ENCODE measurements around the gene WDR7. TPM values are rescaled to one million over a fixed set of nuclear protein-coding genes. Genes with fewer than 3 reads are reported as not detected.

The WDR7 gene
- total and polyA plus RNA-seq, 2 of the 4 experiments (the other 2 are of a cell fraction): 3.7 to 23.3 TPM

DNA sequence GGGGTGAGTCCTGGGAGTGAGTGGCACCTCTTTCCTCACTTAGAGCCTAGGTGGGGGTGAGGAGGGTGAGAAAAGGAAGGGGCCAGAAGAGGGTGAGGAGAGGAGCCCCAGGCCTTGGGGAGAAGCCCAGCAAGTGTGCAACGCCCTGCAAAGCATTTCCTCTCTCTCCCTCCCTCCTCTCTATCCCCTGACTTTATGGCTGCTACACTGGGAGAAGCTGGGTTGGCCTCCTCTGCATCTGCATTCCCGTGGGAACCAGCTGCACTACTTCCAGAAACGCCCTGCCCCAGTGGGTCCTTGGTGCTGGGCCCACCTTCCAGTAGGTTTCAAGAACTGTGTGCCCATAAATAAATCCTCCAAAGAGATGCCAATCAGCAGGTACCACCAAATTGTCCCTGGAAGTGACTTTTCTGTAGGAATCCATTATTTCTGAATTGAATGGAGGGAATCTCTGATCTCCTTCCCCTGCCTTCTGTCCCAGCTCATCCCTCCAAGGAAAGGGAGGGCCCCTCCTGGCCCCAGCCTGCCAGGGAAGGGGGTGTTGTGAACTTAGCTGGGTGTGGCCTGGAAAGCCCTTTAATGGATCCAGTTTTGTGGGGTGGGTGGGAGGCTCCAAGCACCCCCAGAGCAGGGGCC lies 400.0 kb downstream of the WDR7 start:
- Histone ChIP-seq H3K18ac (ENCODE audit: low read depth, low read length) (no peak overlapping the region), H3K14ac (replicated peaks; ENCODE audit: low read depth, low read length) (no peak overlapping the region), H3K4ac (ENCODE audit: low read depth, low read length) (no peak overlapping the region), H2AFZ (replicated peaks; ENCODE audit: low read length, poor library complexity) (no peak overlapping the region), H3K9me3 (ENCODE audit: control insufficient read depth, insufficient read depth, low read length) (no peaks in the 10 kb centered on the region), H3K79me1 (ENCODE audit: low read depth in 1 of 2, low read length in 2 of 2) (no peaks in the 10 kb centered on the region), H4K91ac (ENCODE audit: insufficient read depth, low read depth, low read length) (no peak overlapping the region), H3K27ac (ENCODE audit: insufficient read depth, low read length) (no peak overlapping the region), H3K9ac (ENCODE audit: low read depth, low read length) (no peak overlapping the region), H3K56ac (ENCODE audit: extremely low read depth, insufficient read depth, low read length) (no peak overlapping the region), H2BK5ac (ENCODE audit: low read depth, low read length, poor library complexity, severe bottlenecking) (no peak overlapping the region), H2AK9ac (replicated peaks; ENCODE audit: low read depth, low read length, poor library complexity) (no peak overlapping the region), H2AK5ac (ENCODE audit: low read depth, low read length) (no peak overlapping the region), H2BK120ac (ENCODE audit: low read depth, low read length) (no peak overlapping the region), H2BK20ac (ENCODE audit: low read depth, low read length) (no peak overlapping the region), H3K36me3 (ENCODE audit: control insufficient read depth, insufficient read depth, low read length) (no peaks in the 10 kb centered on the region), H3K4me1 (ENCODE audit: control insufficient read depth, insufficient read depth, low read length) (no peaks in the 10 kb centered on the region), H3K9me1 (ENCODE audit: insufficient read depth, low read length) (no peaks in the 10 kb centered on the region), H3K4me3 (ENCODE audit: insufficient read depth, low read depth, low read length) (no peak overlapping the region), H3K4me2 (ENCODE audit: low read depth, low read length) (no peak overlapping the region), H3K27me3 (ENCODE audit: control insufficient read depth, insufficient read depth, low read length) (peaks cover 4% of the 10 kb centered on the region), H2BK15ac (ENCODE audit: low read depth, low read length) (no peak overlapping the region), H3K23ac (ENCODE audit: low read depth, low read length) (no peak overlapping the region), H4K5ac (ENCODE audit: low read depth, low read length) (no peak overlapping the region), H4K20me1 (ENCODE audit: insufficient read depth, low read length) (no peaks in the 10 kb centered on the region), H4K8ac (ENCODE audit: low read depth in 2 of 2, low read length in 2 of 2) (no peak overlapping the region)
- TF ChIP-seq RCOR1 (IDR thresholded peaks at IDR 0.05; ENCODE audit: insufficient replicate concordance, low read length) (no peak), RFX5 (IDR thresholded peaks at IDR 0.05; ENCODE audit: low read depth, low read length) (no peak), BHLHE40 (IDR thresholded peaks at IDR 0.05; ENCODE audit: low read depth, low read length) (no peak), SMC3 (IDR thresholded peaks at IDR 0.05; ENCODE audit: low read depth, low read length) (no peak), CEBPB (IDR thresholded peaks at IDR 0.05; ENCODE audit: low read depth, low read length) (no peak), MXI1 (IDR thresholded peaks at IDR 0.05; ENCODE audit: borderline replicate concordance, low read depth, low read length) (no peak)
- TF ChIP-seq, protein P1, sequence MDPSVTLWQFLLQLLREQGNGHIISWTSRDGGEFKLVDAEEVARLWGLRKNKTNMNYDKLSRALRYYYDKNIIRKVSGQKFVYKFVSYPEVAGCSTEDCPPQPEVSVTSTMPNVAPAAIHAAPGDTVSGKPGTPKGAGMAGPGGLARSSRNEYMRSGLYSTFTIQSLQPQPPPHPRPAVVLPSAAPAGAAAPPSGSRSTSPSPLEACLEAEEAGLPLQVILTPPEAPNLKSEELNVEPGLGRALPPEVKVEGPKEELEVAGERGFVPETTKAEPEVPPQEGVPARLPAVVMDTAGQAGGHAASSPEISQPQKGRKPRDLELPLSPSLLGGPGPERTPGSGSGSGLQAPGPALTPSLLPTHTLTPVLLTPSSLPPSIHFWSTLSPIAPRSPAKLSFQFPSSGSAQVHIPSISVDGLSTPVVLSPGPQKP (IDR thresholded peaks at IDR 0.05; ENCODE audit: borderline replicate concordance, low read depth, low read length): no peak
- TF ChIP-seq, protein P2, sequence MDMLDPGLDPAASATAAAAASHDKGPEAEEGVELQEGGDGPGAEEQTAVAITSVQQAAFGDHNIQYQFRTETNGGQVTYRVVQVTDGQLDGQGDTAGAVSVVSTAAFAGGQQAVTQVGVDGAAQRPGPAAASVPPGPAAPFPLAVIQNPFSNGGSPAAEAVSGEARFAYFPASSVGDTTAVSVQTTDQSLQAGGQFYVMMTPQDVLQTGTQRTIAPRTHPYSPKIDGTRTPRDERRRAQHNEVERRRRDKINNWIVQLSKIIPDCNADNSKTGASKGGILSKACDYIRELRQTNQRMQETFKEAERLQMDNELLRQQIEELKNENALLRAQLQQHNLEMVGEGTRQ (IDR thresholded peaks at IDR 0.05; ENCODE audit: low read depth, low read length): no peak
- TF ChIP-seq, protein P3, sequence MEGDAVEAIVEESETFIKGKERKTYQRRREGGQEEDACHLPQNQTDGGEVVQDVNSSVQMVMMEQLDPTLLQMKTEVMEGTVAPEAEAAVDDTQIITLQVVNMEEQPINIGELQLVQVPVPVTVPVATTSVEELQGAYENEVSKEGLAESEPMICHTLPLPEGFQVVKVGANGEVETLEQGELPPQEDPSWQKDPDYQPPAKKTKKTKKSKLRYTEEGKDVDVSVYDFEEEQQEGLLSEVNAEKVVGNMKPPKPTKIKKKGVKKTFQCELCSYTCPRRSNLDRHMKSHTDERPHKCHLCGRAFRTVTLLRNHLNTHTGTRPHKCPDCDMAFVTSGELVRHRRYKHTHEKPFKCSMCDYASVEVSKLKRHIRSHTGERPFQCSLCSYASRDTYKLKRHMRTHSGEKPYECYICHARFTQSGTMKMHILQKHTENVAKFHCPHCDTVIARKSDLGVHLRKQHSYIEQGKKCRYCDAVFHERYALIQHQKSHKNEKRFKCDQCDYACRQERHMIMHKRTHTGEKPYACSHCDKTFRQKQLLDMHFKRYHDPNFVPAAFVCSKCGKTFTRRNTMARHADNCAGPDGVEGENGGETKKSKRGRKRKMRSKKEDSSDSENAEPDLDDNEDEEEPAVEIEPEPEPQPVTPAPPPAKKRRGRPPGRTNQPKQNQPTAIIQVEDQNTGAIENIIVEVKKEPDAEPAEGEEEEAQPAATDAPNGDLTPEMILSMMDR (conservative IDR thresholded peaks at IDR 0.05; ENCODE audit: low read depth, low read length): no peak
- WGBS, 2 experiments (ENCODE audit: extremely low coverage in 2 of 2, insufficient read length in 1 of 2): no CpG with 5 or more reads among the region's 3 CpGs
- dilution Hi-C loops (cut with HindIII; ENCODE audit: low sequenced_read_pairs, unreplicated experiment) (no loop called here), intact Hi-C loops (cut with micrococcal nuclease) (no loop called here), in situ Hi-C loops (cut with MboI; ENCODE audit: low sequenced_read_pairs) (no loop called here)
- DNase-seq (no peak), ATAC-seq (ENCODE audit: low read depth) (no peak)
- BruUV-seq (replicated peaks): no TSS peak
- ChIA-PET POLR2A (ENCODE audit: unreplicated experiment) (no interaction called here), CTCF (no interaction called here)
